ENCODE data around the gene DLGAP1. TPM values are rescaled to one million over a fixed set of nuclear protein-coding genes. Genes with fewer than 3 reads are reported as not detected.

Gene DLGAP1
- total RNA-seq, 1 experiment from 2014 or later: 23.2 TPM

DNA sequence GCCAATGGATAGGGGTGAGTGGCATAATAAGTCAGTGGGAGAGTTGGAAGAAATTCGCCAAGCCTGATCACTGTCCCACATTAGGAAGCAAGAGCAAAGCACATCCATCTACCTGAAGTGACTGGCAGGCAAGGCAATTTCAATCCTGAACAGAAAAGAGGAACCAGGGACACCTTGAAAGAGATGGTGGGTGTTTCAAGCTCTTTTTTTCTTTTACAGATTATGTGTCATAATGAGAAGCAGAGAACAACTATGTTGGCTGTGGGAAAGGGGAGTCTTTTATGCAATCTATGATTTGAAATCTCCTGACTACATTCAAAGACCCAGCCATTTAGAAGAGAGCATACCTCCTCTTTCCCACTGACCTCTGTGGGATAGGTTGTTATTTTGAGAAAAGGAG lies 941.6 kb downstream of the DLGAP1 start:
- H3K4me1 Mint-ChIP-seq: peaks cover 38 to 43% of the 10 kb centered on the region in 2 experiments
- H3K79me2 ChIP-seq (ENCODE audit: insufficient read depth, low read length): no peaks in the 10 kb centered on the region
- no peak overlapping the region for H2BK5ac ChIP-seq (ENCODE audit: insufficient read length, low read length)
- no peak overlapping the region for H3K56ac ChIP-seq (ENCODE audit: insufficient read length, low read depth, low read length)
- H3K9me3 Mint-ChIP-seq: no peaks in the 10 kb centered on the region
- peaks cover 0 to 1% (median 0%) of the 10 kb centered on the region in 3 experiments; a peak in 1 of 7 replicates for H3K36me3 Mint-ChIP-seq (ENCODE audit: insufficient read depth in 1 of 3, low read depth in 3 of 3)
- H3K4me2 ChIP-seq (ENCODE audit: insufficient read depth, insufficient read length, low read length): no peak overlapping the region
- no peak overlapping the region for H3K4me3 Mint-ChIP-seq
- H2BK20ac ChIP-seq (ENCODE audit: low read depth, low read length, poor library complexity, severe bottlenecking): no peak overlapping the region
- no peak overlapping the region for H3K23ac ChIP-seq (ENCODE audit: insufficient read length, low read depth, low read length)
- TF ChIP-seq, protein P1, sequence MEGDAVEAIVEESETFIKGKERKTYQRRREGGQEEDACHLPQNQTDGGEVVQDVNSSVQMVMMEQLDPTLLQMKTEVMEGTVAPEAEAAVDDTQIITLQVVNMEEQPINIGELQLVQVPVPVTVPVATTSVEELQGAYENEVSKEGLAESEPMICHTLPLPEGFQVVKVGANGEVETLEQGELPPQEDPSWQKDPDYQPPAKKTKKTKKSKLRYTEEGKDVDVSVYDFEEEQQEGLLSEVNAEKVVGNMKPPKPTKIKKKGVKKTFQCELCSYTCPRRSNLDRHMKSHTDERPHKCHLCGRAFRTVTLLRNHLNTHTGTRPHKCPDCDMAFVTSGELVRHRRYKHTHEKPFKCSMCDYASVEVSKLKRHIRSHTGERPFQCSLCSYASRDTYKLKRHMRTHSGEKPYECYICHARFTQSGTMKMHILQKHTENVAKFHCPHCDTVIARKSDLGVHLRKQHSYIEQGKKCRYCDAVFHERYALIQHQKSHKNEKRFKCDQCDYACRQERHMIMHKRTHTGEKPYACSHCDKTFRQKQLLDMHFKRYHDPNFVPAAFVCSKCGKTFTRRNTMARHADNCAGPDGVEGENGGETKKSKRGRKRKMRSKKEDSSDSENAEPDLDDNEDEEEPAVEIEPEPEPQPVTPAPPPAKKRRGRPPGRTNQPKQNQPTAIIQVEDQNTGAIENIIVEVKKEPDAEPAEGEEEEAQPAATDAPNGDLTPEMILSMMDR (conservative IDR thresholded peaks at IDR 0.05): no peak
- no peak overlapping the region for H2BK120ac ChIP-seq (ENCODE audit: low read depth, low read length, poor library complexity, severe bottlenecking)
- H3K23me2 ChIP-seq (ENCODE audit: insufficient read length, low read depth, low read length, poor library complexity, severe bottlenecking): no peaks in the 10 kb centered on the region
- no peaks in the 10 kb centered on the region for H3K9me3 ChIP-seq (ENCODE audit: control insufficient read depth, low read depth, low read length)
- H3K27me3 Mint-ChIP-seq (ENCODE audit: low read depth): no peaks in the 10 kb centered on the region
- no peak overlapping the region for H3K4ac ChIP-seq (ENCODE audit: low read depth, low read length)
- no peak overlapping the region for H4K8ac ChIP-seq (replicated peaks; ENCODE audit: insufficient read length, low read depth, low read length)
- H3K27me3 ChIP-seq (ENCODE audit: insufficient read depth, low read length): no peaks in the 10 kb centered on the region
- H3K9ac ChIP-seq (ENCODE audit: extremely low read depth, insufficient read length, low read length): no peak overlapping the region
- H3K27ac ChIP-seq (ENCODE audit: insufficient read length, low read depth, low read length): no peak overlapping the region
- H2AFZ ChIP-seq (ENCODE audit: low read length): no peak overlapping the region
- peak overlapping the region in 1 of 3 experiments; percentile 82; a peak in 2 of 7 replicates for H3K27ac Mint-ChIP-seq
- no peak overlapping the region for H3K18ac ChIP-seq (ENCODE audit: insufficient read length, low read depth, low read length)
- no CpG with 5 or more reads among the region's 1 CpG for WGBS (ENCODE audit: extremely low coverage, insufficient read length, low lambda C conversion rate)
- H3K4me1 ChIP-seq (ENCODE audit: insufficient read depth, low read length): no peaks in the 10 kb centered on the region; the same call in 1 of the 2 replicates
- no peak overlapping the region for H4K91ac ChIP-seq (ENCODE audit: insufficient read length, low read depth, low read length)
- H3K14ac ChIP-seq (ENCODE audit: insufficient read depth, low read length): no peak overlapping the region
- DNase-seq: no peak
- H3T11ph ChIP-seq (ENCODE audit: low read length): no peak overlapping the region
- H4K5ac ChIP-seq (ENCODE audit: insufficient read length, low read depth, low read length): no peak overlapping the region
- H2BK15ac ChIP-seq (ENCODE audit: low read depth, low read length): no peak overlapping the region
- no peak overlapping the region for H2AK5ac ChIP-seq (ENCODE audit: insufficient read length, low read length)
- no peaks in the 10 kb centered on the region for H3K79me1 ChIP-seq (ENCODE audit: insufficient read depth, low read depth, low read length, poor library complexity, severe bottlenecking)
- no peaks in the 10 kb centered on the region for H4K20me1 ChIP-seq (ENCODE audit: control insufficient read depth, insufficient read depth, insufficient read length)
- H2BK12ac ChIP-seq (ENCODE audit: insufficient read length, low read depth, low read length): no peak overlapping the region
